ENCODE data around the gene LCLAT1.

The LCLAT1 gene

GRCh38 chr2:30670453-30670852 lies 223.4 kb downstream of the LCLAT1 start:
- Histone ChIP-seq H3K4me2 (ENCODE audit: low read depth, low read length, poor library complexity, severe bottlenecking) (no peak overlapping the region), H3K9me2 (replicated peaks; ENCODE audit: insufficient read depth, low read length) (no peaks in the 10 kb centered on the region), H3F3A (ENCODE audit: insufficient read depth) (no peaks in the 10 kb centered on the region), H4K20me1 (ENCODE audit: low read depth, low read length) (no peaks in the 10 kb centered on the region), H3K9me3 (ENCODE audit: insufficient read depth, low read length) (peaks cover 23% of the 10 kb centered on the region; the same call in 1 of the 2 replicates), H3K4me3 (ENCODE audit: insufficient read depth, low read length, poor library complexity, severe bottlenecking) (no peak overlapping the region), H3K36me3 (ENCODE audit: low read length) (no peaks in the 10 kb centered on the region; the same call in 1 of the 2 replicates), H3K27me3 (ENCODE audit: low read length) (no peaks in the 10 kb centered on the region), H3K9ac (ENCODE audit: low read length) (no peak overlapping the region), H3K79me2 (ENCODE audit: insufficient read depth, low read length) (no peaks in the 10 kb centered on the region), H3K27ac (ENCODE audit: low read depth, low read length) (no peak overlapping the region), H2AFZ (ENCODE audit: low read depth, low read length, severe bottlenecking) (no peak overlapping the region)
- TF ChIP-seq EZH2phosphoT487 (conservative IDR thresholded peaks at IDR 0.05; ENCODE audit: low read length), result no peak
- no peak for TF ChIP-seq CTCF (IDR thresholded peaks at IDR 0.05; ENCODE audit: insufficient read depth, low read length, poor library complexity, severe bottlenecking)

- no peaks in the 10 kb centered on the region for H3F3A ChIP-seq (ENCODE audit: insufficient read depth)
- no peaks in the 10 kb centered on the region for H3K36me3 ChIP-seq (ENCODE audit: low read length)
- H3K9me2 ChIP-seq (replicated peaks; ENCODE audit: insufficient read depth, low read length), result no peaks in the 10 kb centered on the region
- no peak overlapping the region for H3K27ac ChIP-seq (ENCODE audit: low read depth, low read length)
- no peaks in the 10 kb centered on the region for H4K20me1 ChIP-seq (ENCODE audit: low read depth, low read length)
- H3K79me2 ChIP-seq (ENCODE audit: insufficient read depth, low read length), result no peaks in the 10 kb centered on the region
- peaks cover 8% of the 10 kb centered on the region; the same call in 1 of the 2 replicates for H3K9me3 ChIP-seq (ENCODE audit: insufficient read depth, low read length)
- no peak overlapping the region for H2AFZ ChIP-seq (ENCODE audit: low read depth, low read length, severe bottlenecking)
- H3K4me2 ChIP-seq (ENCODE audit: low read depth, low read length, poor library complexity, severe bottlenecking), result no peak overlapping the region
- H3K27me3 ChIP-seq (ENCODE audit: low read length), result no peaks in the 10 kb centered on the region
- no peak for TF ChIP-seq CTCF (IDR thresholded peaks at IDR 0.05; ENCODE audit: insufficient read depth, low read length, poor library complexity, severe bottlenecking)
- no peak overlapping the region for H3K9ac ChIP-seq (ENCODE audit: low read length)
- no peak overlapping the region for H3K4me3 ChIP-seq (ENCODE audit: insufficient read depth, low read length, poor library complexity, severe bottlenecking)
Observed at GRCh38 chr2:30673127-30673526, 226.1 kb downstream of the LCLAT1 start.

- H3K4me3 ChIP-seq (ENCODE audit: insufficient read depth, low read length, poor library complexity, severe bottlenecking), result no peak overlapping the region
- H3K9ac ChIP-seq (ENCODE audit: low read length), result no peak overlapping the region
- TF ChIP-seq CTCF (IDR thresholded peaks at IDR 0.05; ENCODE audit: insufficient read depth, low read length, poor library complexity, severe bottlenecking) (no peak), EZH2phosphoT487 (conservative IDR thresholded peaks at IDR 0.05; ENCODE audit: low read length) (no peak)
- H3K79me2 ChIP-seq (ENCODE audit: insufficient read depth, low read length), result no peaks in the 10 kb centered on the region
- H3K9me3 ChIP-seq (ENCODE audit: insufficient read depth, low read length), result no peaks in the 10 kb centered on the region
- no peaks in the 10 kb centered on the region for H3K9me2 ChIP-seq (replicated peaks; ENCODE audit: insufficient read depth, low read length)
- no peaks in the 10 kb centered on the region for H3K36me3 ChIP-seq (ENCODE audit: low read length)
- H3F3A ChIP-seq (ENCODE audit: insufficient read depth), result no peaks in the 10 kb centered on the region
- H2AFZ ChIP-seq (ENCODE audit: low read depth, low read length, severe bottlenecking), result no peak overlapping the region
- no peaks in the 10 kb centered on the region for H3K27me3 ChIP-seq (ENCODE audit: low read length)
- H3K4me2 ChIP-seq (ENCODE audit: low read depth, low read length, poor library complexity, severe bottlenecking), result no peak overlapping the region
- H3K27ac ChIP-seq (ENCODE audit: low read depth, low read length), result no peak overlapping the region
- no peaks in the 10 kb centered on the region for H4K20me1 ChIP-seq (ENCODE audit: low read depth, low read length)
Observed at GRCh38 chr2:30675758-30676157, 228.7 kb downstream of the LCLAT1 start.
